ENCODE results near the gene DDX39A. TPM values are rescaled to one million over a fixed set of nuclear protein-coding genes. Genes with fewer than 3 reads are reported as not detected.

Gene DDX39A
- total RNA-seq, 2 experiments from 2014 or later = 296 to 299 TPM

- ChIA-PET CTCF (no interaction called here), POLR2A (interaction anchor here (1.0 kb wide), 1 partner anchor 14 kb away, joined by 3 read pairs; no protein-coding TSS in a partner anchor)
- Histone ChIP-seq H3K4me3 (ENCODE audit: low read length) (peak overlapping the region; percentile 90), H3K27me3 (ENCODE audit: control insufficient read depth in 1 of 2, insufficient read depth in 2 of 2, low read length in 2 of 2) (no peaks in the 10 kb centered on the region), H3K4me1 (ENCODE audit: insufficient read depth, low read length) (peaks cover 64% of the 10 kb centered on the region), H3K27ac (ENCODE audit: low read depth in 1 of 2, low read length in 2 of 2) (peak overlapping the region in 1 of 2 donors; percentile 66), H3K9me3 (ENCODE audit: control insufficient read depth in 1 of 2, insufficient read depth in 1 of 2, low read length in 2 of 2) (no peaks in the 10 kb centered on the region), H3K36me3 (ENCODE audit: insufficient read depth, low read length) (peaks cover 51% of the 10 kb centered on the region)
- H3K9me3 Mint-ChIP-seq = no peaks in the 10 kb centered on the region
- intact Hi-C loops (cut with DNase I, micrococcal nuclease) = no loop called here
- peak overlapping the region; percentile 72 for H3K27ac Mint-ChIP-seq
- peak overlapping the region; percentile 93 for H3K4me3 Mint-ChIP-seq
- H3K36me3 Mint-ChIP-seq (ENCODE audit: low read depth) = peaks cover 51% of the 10 kb centered on the region
- DNase-seq (peak in 1 of 14 experiments; percentile 28), ATAC-seq (ENCODE audit: poor library complexity) (no peak)
- H3K27me3 Mint-ChIP-seq = no peaks in the 10 kb centered on the region
- TF ChIP-seq CTCF (IDR thresholded peaks at IDR 0.05) = no peak
- H3K4me1 Mint-ChIP-seq (ENCODE audit: low read depth) = peaks cover 54% of the 10 kb centered on the region
Observed at GRCh38 chr19:14441041-14441938, 22.1 kb upstream of the DDX39A start.

GRCh38 chr19:14440049-14440448 is 20.9 kb upstream of the DDX39A start:
- Histone ChIP-seq H3K27me3 (ENCODE audit: control insufficient read depth in 1 of 2, insufficient read depth in 2 of 2, low read length in 2 of 2) (no peaks in the 10 kb centered on the region), H3K9me3 (ENCODE audit: control insufficient read depth in 1 of 2, insufficient read depth in 1 of 2, low read length in 2 of 2) (no peaks in the 10 kb centered on the region), H3K27ac (ENCODE audit: low read depth in 1 of 2, low read length in 2 of 2) (peak overlapping the region; percentile 66 to 72), H3K4me1 (ENCODE audit: insufficient read depth, low read length) (peaks cover 69% of the 10 kb centered on the region), H3K36me3 (ENCODE audit: insufficient read depth, low read length) (peaks cover 42% of the 10 kb centered on the region), H3K4me3 (ENCODE audit: low read length) (peak overlapping the region; percentile 90)
- no peaks in the 10 kb centered on the region for H3K27me3 Mint-ChIP-seq
- CTCF ChIA-PET = interaction anchor here (0.6 kb wide), 1 partner anchor 54 kb away, joined by 4 read pairs; no protein-coding TSS in a partner anchor
- peak overlapping the region; percentile 91 for H3K27ac Mint-ChIP-seq
- TF ChIP-seq CTCF (IDR thresholded peaks at IDR 0.05) = no peak
- intact Hi-C loops (cut with DNase I, micrococcal nuclease) = no loop called here
- no peaks in the 10 kb centered on the region for H3K9me3 Mint-ChIP-seq
- H3K4me3 Mint-ChIP-seq = peak overlapping the region; percentile 93
- peaks cover 59% of the 10 kb centered on the region for H3K4me1 Mint-ChIP-seq (ENCODE audit: low read depth)
- peaks cover 42% of the 10 kb centered on the region for H3K36me3 Mint-ChIP-seq (ENCODE audit: low read depth)
- DNase-seq (peak; percentile 58 to 89 (median 76)), ATAC-seq (ENCODE audit: poor library complexity) (peak; percentile 100)
- POLR2A ChIA-PET = interaction anchor here (0.6 kb wide), 1 partner anchor 305 kb away, joined by 3 read pairs; no protein-coding TSS in a partner anchor

- no peaks in the 10 kb centered on the region for H3K9me3 ChIP-seq (ENCODE audit: control insufficient read depth in 1 of 2, insufficient read depth in 1 of 2, low read length in 2 of 2)
- H3K36me3 ChIP-seq (ENCODE audit: insufficient read depth, low read length) = peaks cover 34% of the 10 kb centered on the region
- TF ChIP-seq CTCF (IDR thresholded peaks at IDR 0.05) = no peak
- peaks cover 76% of the 10 kb centered on the region for H3K4me1 ChIP-seq (ENCODE audit: insufficient read depth, low read length)
- intact Hi-C loops (cut with DNase I, micrococcal nuclease) = no loop called here
- Mint-ChIP-seq H3K36me3 (ENCODE audit: low read depth) (peaks cover 33% of the 10 kb centered on the region), H3K27me3 (no peaks in the 10 kb centered on the region), H3K4me1 (ENCODE audit: low read depth) (peaks cover 63% of the 10 kb centered on the region), H3K9me3 (no peaks in the 10 kb centered on the region), H3K27ac (peak overlapping the region; percentile 91), H3K4me3 (peak overlapping the region; percentile 83)
- peak overlapping the region in 1 of 2 donors; percentile 26 for H3K27ac ChIP-seq (ENCODE audit: low read depth in 1 of 2, low read length in 2 of 2)
- no peaks in the 10 kb centered on the region for H3K27me3 ChIP-seq (ENCODE audit: control insufficient read depth in 1 of 2, insufficient read depth in 2 of 2, low read length in 2 of 2)
- no peak overlapping the region for H3K4me3 ChIP-seq (ENCODE audit: low read length)
- ATAC-seq (ENCODE audit: poor library complexity) = no peak
- POLR2A ChIA-PET = interaction anchor here (0.6 to 1.0 kb wide), 3 partner anchors 19 to 1705 kb away, joined by 3 read pairs; partner anchors contain the start of gene DDX39A
- CTCF ChIA-PET = no interaction called here
- no peak for DNase-seq
Observed at GRCh38 chr19:14439014-14439413, 19.9 kb upstream of the DDX39A start.
